ENCODE data around the gene RNASEH1. TPM values are rescaled to one million over a fixed set of nuclear protein-coding genes. Genes with fewer than 3 reads are reported as not detected.
A peak's percentile ranks its signal among the peaks of the same experiment; 100 is the strongest.

The RNASEH1 gene
- total and polyA plus RNA-seq, 2 of the 13 experiments (the other 11 are each of a cell fraction or from before 2014, with no cell fraction given): 14.5 to 57.4 TPM

GRCh38 chr2:3585261-3586109 is 27.4 kb upstream of the RNASEH1 start (continued):
- TF ChIP-seq ZBTB39 (CRISPR knock-in tag; IDR thresholded peaks at IDR 0.05): no peak
- no peak for TF ChIP-seq NR1H2 (CRISPR knock-in tag; IDR thresholded peaks at IDR 0.05; ENCODE audit: borderline replicate concordance, low read depth)
- peak; percentile 58; the same call in 1 of the 2 replicates for TF ChIP-seq ZNF569 (CRISPR knock-in tag; IDR thresholded peaks at IDR 0.05; ENCODE audit: borderline replicate concordance)
- TF ChIP-seq MTF1 (CRISPR knock-in tag; IDR thresholded peaks at IDR 0.05): 0 out of 2 replicates have a peak, but pooled peaks have one; percentile 5
- TF ChIP-seq CENPX (CRISPR knock-in tag; IDR thresholded peaks at IDR 0.05): no peak
- no peak for TF ChIP-seq ZNF414 (CRISPR knock-in tag; IDR thresholded peaks at IDR 0.05)
- TF ChIP-seq ZNF530 (CRISPR knock-in tag; IDR thresholded peaks at IDR 0.05; ENCODE audit: low read depth): no peak
- TF ChIP-seq ZNF747 (CRISPR knock-in tag; IDR thresholded peaks at IDR 0.05; ENCODE audit: borderline replicate concordance): peak; percentile 50
- TF ChIP-seq E2F2 (CRISPR knock-in tag; IDR thresholded peaks at IDR 0.05; ENCODE audit: borderline replicate concordance): 0 out of 2 replicates have a peak, but pooled peaks have one; percentile 25
- no peak; the same call in 1 of the 2 replicates for TF ChIP-seq ZNF746 (CRISPR knock-in tag; IDR thresholded peaks at IDR 0.05)
- TF ChIP-seq ZNF10 (CRISPR knock-in tag; IDR thresholded peaks at IDR 0.05; ENCODE audit: borderline replicate concordance, low read depth): no peak
- TF ChIP-seq SMAD9 (CRISPR knock-in tag; IDR thresholded peaks at IDR 0.05): no peak
- TF ChIP-seq FOSL1 (CRISPR knock-in tag; IDR thresholded peaks at IDR 0.05; ENCODE audit: borderline replicate concordance): no peak
- peak; percentile 76; the same call in 1 of the 2 replicates for TF ChIP-seq EED (CRISPR knock-in tag; IDR thresholded peaks at IDR 0.05)
- TF ChIP-seq SSRP1 (CRISPR knock-in tag; IDR thresholded peaks at IDR 0.05): no peak
- peak; percentile 33; the same call in 1 of the 2 replicates for TF ChIP-seq CSRNP1 (CRISPR knock-in tag; IDR thresholded peaks at IDR 0.05)
- peak; percentile 79 for TF ChIP-seq ZFP90 (CRISPR knock-in tag; IDR thresholded peaks at IDR 0.05; ENCODE audit: borderline replicate concordance)
- TF ChIP-seq CHCHD3 (CRISPR knock-in tag; IDR thresholded peaks at IDR 0.05): no peak
- peak; percentile 45; the same call in 1 of the 2 replicates for TF ChIP-seq ZNF549 (CRISPR knock-in tag; IDR thresholded peaks at IDR 0.05)
- peak; percentile 64; the same call in 1 of the 2 replicates for TF ChIP-seq ZNF276 (CRISPR knock-in tag; IDR thresholded peaks at IDR 0.05; ENCODE audit: low read depth)
- no peak for TF ChIP-seq PCBP2 (optimal IDR thresholded peaks at IDR 0.05; ENCODE audit: low read depth, low read length, poor library complexity, severe bottlenecking)

Measured in HepG2 (cell line).